ENCODE results near the gene HM13. TPM values are rescaled to one million over a fixed set of nuclear protein-coding genes. Genes with fewer than 3 reads are reported as not detected.

HM13 gene
- total and polyA plus RNA-seq, 2 of the 13 experiments (the other 11 are each of a cell fraction or from before 2014, with no cell fraction given): 118 to 243 TPM

DNA sequence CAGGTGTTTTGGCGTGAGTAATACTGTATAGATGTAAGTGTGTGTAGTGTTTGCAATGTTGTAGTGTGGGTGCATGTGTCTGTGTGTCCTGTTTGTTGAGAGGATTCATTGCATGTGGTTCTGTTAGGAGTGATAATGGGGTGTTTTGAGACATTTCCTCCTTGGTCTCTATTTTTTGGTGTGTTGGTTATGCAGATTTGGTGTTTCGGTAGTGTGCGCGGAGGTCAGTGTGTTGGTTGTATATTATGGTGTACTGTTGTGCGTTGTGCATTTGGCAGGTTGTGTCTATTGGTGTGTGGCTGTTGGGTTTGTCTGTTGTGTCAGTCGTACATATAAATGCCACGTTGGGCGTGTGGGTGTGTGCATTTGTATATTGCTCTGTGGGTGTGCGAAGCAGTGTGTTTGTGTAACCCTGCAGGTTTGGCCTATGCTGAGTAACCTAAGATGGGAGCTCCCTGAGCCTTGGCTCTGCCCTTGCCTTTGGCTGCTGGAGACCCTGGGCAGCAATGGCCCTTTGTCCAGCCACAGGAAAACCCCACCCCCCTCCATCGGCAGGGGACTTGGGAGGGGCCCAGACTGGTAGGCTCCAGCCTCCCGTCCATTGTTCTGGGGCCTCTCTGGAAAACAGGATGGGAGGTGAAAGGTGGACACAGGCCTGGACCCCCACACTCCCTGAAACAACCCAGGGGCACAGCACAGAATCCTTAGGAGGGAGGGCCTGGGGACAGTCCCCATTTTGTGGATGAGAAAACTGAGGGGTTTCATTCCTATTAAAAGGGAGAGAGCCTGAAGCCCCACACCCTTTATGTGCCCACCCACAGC lies 80.5 kb downstream of the HM13 start (continued):
- TF ChIP-seq AKAP8 (CRISPR knock-in tag; IDR thresholded peaks at IDR 0.05) (peak; percentile 87), GATAD2A (CRISPR knock-in tag; IDR thresholded peaks at IDR 0.05) (peak; percentile 27; the same call in 1 of the 2 replicates), ZMYM3 (CRISPR knock-in tag; IDR thresholded peaks at IDR 0.05) (0 out of 2 replicates have a peak, but pooled peaks have one; percentile 80), SP5 (CRISPR knock-in tag; IDR thresholded peaks at IDR 0.05; ENCODE audit: borderline replicate concordance, low read depth) (peak; percentile 89), REPIN1 (CRISPR knock-in tag; IDR thresholded peaks at IDR 0.05; ENCODE audit: borderline replicate concordance, low read depth) (0 out of 2 replicates have a peak, but pooled peaks have one; percentile 0), ZNF629 (CRISPR knock-in tag; conservative IDR thresholded peaks at IDR 0.05) (peak; percentile 96), ZSCAN29 (CRISPR knock-in tag; conservative IDR thresholded peaks at IDR 0.05) (peak; percentile 91; the same call in 1 of the 2 replicates), CEBPG (CRISPR knock-in tag; IDR thresholded peaks at IDR 0.05) (peak; percentile 42; the same call in 1 of the 2 replicates), MAZ (IDR thresholded peaks at IDR 0.05; ENCODE audit: borderline replicate concordance, low read depth, low read length) (peak; percentile 68; the same call in 1 of the 2 replicates), MAZ (CRISPR knock-in tag; IDR thresholded peaks at IDR 0.05; ENCODE audit: low read depth) (no peak), ZNF552 (CRISPR knock-in tag; IDR thresholded peaks at IDR 0.05; ENCODE audit: borderline replicate concordance) (peak; percentile 22; the same call in 1 of the 2 replicates), CBX5 (CRISPR knock-in tag; IDR thresholded peaks at IDR 0.05; ENCODE audit: borderline replicate concordance) (peak; percentile 59; the same call in 1 of the 2 replicates), MYC (CRISPR knock-in tag; IDR thresholded peaks at IDR 0.05; ENCODE audit: borderline replicate concordance) (peak; percentile 63), IRF2 (CRISPR knock-in tag; IDR thresholded peaks at IDR 0.05) (peak; percentile 58; the same call in 1 of the 2 replicates), SMAD1 (CRISPR knock-in tag; IDR thresholded peaks at IDR 0.05; ENCODE audit: borderline replicate concordance, low read depth) (peak; percentile 80; the same call in 1 of the 2 replicates), NBN (conservative IDR thresholded peaks at IDR 0.05) (0 out of 2 replicates have a peak, but pooled peaks have one; percentile 83), RCOR2 (CRISPR knock-in tag; IDR thresholded peaks at IDR 0.05) (no peak), SIX4 (CRISPR knock-in tag; IDR thresholded peaks at IDR 0.05) (peak; percentile 45), MYNN (CRISPR knock-in tag; IDR thresholded peaks at IDR 0.05; ENCODE audit: low read depth) (no peak), FOXJ3 (CRISPR knock-in tag; IDR thresholded peaks at IDR 0.05; ENCODE audit: borderline replicate concordance) (no peak), ZNF644 (CRISPR knock-in tag; IDR thresholded peaks at IDR 0.05; ENCODE audit: low read depth) (peak; percentile 80; the same call in 1 of the 2 replicates)
- TF ChIP-seq, protein P1, sequence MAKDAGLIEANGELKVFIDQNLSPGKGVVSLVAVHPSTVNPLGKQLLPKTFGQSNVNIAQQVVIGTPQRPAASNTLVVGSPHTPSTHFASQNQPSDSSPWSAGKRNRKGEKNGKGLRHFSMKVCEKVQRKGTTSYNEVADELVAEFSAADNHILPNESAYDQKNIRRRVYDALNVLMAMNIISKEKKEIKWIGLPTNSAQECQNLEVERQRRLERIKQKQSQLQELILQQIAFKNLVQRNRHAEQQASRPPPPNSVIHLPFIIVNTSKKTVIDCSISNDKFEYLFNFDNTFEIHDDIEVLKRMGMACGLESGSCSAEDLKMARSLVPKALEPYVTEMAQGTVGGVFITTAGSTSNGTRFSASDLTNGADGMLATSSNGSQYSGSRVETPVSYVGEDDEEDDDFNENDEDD (CRISPR knock-in tag; IDR thresholded peaks at IDR 0.05; ENCODE audit: borderline replicate concordance): peak; percentile 12; the same call in 1 of the 2 replicates
- TF ChIP-seq, protein P2, sequence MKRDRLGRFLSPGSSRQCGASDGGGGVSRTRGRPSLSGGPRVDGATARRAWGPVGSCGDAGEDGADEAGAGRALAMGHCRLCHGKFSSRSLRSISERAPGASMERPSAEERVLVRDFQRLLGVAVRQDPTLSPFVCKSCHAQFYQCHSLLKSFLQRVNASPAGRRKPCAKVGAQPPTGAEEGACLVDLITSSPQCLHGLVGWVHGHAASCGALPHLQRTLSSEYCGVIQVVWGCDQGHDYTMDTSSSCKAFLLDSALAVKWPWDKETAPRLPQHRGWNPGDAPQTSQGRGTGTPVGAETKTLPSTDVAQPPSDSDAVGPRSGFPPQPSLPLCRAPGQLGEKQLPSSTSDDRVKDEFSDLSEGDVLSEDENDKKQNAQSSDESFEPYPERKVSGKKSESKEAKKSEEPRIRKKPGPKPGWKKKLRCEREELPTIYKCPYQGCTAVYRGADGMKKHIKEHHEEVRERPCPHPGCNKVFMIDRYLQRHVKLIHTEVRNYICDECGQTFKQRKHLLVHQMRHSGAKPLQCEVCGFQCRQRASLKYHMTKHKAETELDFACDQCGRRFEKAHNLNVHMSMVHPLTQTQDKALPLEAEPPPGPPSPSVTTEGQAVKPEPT (CRISPR knock-in tag; IDR thresholded peaks at IDR 0.05; ENCODE audit: low read depth): peak; percentile 66; the same call in 1 of the 2 replicates
- TF ChIP-seq, protein P3, sequence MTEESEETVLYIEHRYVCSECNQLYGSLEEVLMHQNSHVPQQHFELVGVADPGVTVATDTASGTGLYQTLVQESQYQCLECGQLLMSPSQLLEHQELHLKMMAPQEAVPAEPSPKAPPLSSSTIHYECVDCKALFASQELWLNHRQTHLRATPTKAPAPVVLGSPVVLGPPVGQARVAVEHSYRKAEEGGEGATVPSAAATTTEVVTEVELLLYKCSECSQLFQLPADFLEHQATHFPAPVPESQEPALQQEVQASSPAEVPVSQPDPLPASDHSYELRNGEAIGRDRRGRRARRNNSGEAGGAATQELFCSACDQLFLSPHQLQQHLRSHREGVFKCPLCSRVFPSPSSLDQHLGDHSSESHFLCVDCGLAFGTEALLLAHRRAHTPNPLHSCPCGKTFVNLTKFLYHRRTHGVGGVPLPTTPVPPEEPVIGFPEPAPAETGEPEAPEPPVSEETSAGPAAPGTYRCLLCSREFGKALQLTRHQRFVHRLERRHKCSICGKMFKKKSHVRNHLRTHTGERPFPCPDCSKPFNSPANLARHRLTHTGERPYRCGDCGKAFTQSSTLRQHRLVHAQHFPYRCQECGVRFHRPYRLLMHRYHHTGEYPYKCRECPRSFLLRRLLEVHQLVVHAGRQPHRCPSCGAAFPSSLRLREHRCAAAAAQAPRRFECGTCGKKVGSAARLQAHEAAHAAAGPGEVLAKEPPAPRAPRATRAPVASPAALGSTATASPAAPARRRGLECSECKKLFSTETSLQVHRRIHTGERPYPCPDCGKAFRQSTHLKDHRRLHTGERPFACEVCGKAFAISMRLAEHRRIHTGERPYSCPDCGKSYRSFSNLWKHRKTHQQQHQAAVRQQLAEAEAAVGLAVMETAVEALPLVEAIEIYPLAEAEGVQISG (CRISPR knock-in tag; IDR thresholded peaks at IDR 0.05): peak; percentile 67; the same call in 1 of the 2 replicates

Data from HepG2 (cell line).